T1000 (cell line): Measurements from ENCODE around the gene CCDC201.

Source experiments
- DNase-seq: peaks from one replicate; lab custom pipeline; 2025; ENCODE audit warnings: mixed read lengths; lab: John Stamatoyannopoulos, UW

Gene CCDC201

GRCh38 chr7:45873035-45873354 lies at the start of gene CCDC201:
Gene CCDC201, minus strand, starts transcription at chr7:45873082. Its CDS starts 75 bp downstream, at chr7:45873007.
- DNase-seq, result no peak

GRCh38 chr7:45921699-45922519 lies 49.0 kb upstream of the CCDC201 start:
- DNase-seq, result peak; percentile 29

- no peak for DNase-seq
These were observed 48.5 kb upstream of the CCDC201 start for GRCh38 chr7:45921381-45921698.

- peak; percentile 14 for DNase-seq
These were observed 47.9 kb upstream of the CCDC201 start, which contains the start of gene IGFBP3 for GRCh38 chr7:45920502-45921380. Gene IGFBP3, minus strand, starts transcription at chr7:45921272. Its CDS starts 132 bp downstream, at chr7:45921140.

- no peak for DNase-seq
These were observed 47.1 kb upstream of the CCDC201 start for GRCh38 chr7:45919993-45920459.

GRCh38 chr7:45919231-45919784 lies 46.4 kb upstream of the CCDC201 start:
- DNase-seq, result no peak

- DNase-seq, result no peak
These were observed 45.7 kb upstream of the CCDC201 start for GRCh38 chr7:45918556-45918955.

GRCh38 chr7:45917658-45918057 lies 44.8 kb upstream of the CCDC201 start:
- peak; percentile 63 for DNase-seq

- no peak for DNase-seq
These were observed 44.2 kb upstream of the CCDC201 start for GRCh38 chr7:45917064-45917463.

GRCh38 chr7:45915606-45916005 lies 42.7 kb upstream of the CCDC201 start:
- no peak for DNase-seq

GRCh38 chr7:45914911-45915310 lies 42.0 kb upstream of the CCDC201 start:
- DNase-seq, result no peak

GRCh38 chr7:45912972-45913371 lies 40.1 kb upstream of the CCDC201 start:
- DNase-seq, result no peak

- no peak for DNase-seq
These were observed 38.4 kb upstream of the CCDC201 start for GRCh38 chr7:45911311-45911710.

- DNase-seq, result no peak
These were observed 38.0 kb upstream of the CCDC201 start for GRCh38 chr7:45910855-45911254.

- DNase-seq, result no peak
These were observed 36.7 kb upstream of the CCDC201 start for GRCh38 chr7:45909561-45909960.

GRCh38 chr7:45902820-45903219 lies 29.9 kb upstream of the CCDC201 start:
- DNase-seq, result no peak

GRCh38 chr7:45901566-45901965 lies 28.7 kb upstream of the CCDC201 start:
- no peak for DNase-seq

GRCh38 chr7:45898222-45898621 lies 25.3 kb upstream of the CCDC201 start:
- DNase-seq, result no peak

GRCh38 chr7:45897042-45897690 lies 24.3 kb upstream of the CCDC201 start:
- no peak for DNase-seq

GRCh38 chr7:45894665-45895062 lies 21.8 kb upstream of the CCDC201 start:
- no peak for DNase-seq

- no peak for DNase-seq
These were observed 21.2 kb upstream of the CCDC201 start for GRCh38 chr7:45893996-45894664.
